Measurements from ENCODE around the gene POU4F1.

Gene POU4F1

GRCh38 chr13:78608688-78609463 is 5.5 kb upstream of the POU4F1 start:
- Histone ChIP-seq H3K27me3 (ENCODE audit: insufficient read depth, low read depth, severe bottlenecking) (no peaks in the 10 kb centered on the region), H3K4me3 (ENCODE audit: low read depth, low read length) (no peak overlapping the region), H3K27ac (no peak overlapping the region), H3K36me3 (no peaks in the 10 kb centered on the region), H3K9me3 (ENCODE audit: severe bottlenecking) (no peaks in the 10 kb centered on the region)
- no peak for DNase-seq
- TF ChIP-seq, protein P1, sequence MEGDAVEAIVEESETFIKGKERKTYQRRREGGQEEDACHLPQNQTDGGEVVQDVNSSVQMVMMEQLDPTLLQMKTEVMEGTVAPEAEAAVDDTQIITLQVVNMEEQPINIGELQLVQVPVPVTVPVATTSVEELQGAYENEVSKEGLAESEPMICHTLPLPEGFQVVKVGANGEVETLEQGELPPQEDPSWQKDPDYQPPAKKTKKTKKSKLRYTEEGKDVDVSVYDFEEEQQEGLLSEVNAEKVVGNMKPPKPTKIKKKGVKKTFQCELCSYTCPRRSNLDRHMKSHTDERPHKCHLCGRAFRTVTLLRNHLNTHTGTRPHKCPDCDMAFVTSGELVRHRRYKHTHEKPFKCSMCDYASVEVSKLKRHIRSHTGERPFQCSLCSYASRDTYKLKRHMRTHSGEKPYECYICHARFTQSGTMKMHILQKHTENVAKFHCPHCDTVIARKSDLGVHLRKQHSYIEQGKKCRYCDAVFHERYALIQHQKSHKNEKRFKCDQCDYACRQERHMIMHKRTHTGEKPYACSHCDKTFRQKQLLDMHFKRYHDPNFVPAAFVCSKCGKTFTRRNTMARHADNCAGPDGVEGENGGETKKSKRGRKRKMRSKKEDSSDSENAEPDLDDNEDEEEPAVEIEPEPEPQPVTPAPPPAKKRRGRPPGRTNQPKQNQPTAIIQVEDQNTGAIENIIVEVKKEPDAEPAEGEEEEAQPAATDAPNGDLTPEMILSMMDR (IDR thresholded peaks at IDR 0.05; ENCODE audit: low read depth, low read length), result no peak

DNA sequence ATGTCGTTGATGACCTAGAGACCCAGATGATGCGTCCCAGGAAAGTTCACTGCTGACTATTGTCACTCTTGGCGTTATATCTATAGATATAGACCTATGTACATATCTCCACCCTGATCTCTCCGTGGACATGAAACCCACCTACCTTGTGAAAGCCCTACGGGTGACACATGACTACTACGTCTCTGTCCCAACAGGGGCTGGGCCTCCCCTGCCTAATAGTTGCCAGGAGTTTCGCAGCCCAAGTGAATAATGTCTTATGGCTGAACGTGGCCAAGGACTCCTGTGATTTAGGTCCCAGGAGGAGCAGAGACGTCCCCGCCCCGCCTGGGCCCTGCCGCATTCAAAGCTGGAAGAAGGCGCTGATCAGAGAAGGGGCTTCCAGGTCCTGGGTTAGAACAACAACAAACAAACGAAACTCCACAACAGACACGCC is 4.9 kb upstream of the POU4F1 start:
- Histone ChIP-seq H3K36me3 (no peaks in the 10 kb centered on the region), H3K4me3 (ENCODE audit: low read depth, low read length) (no peak overlapping the region), H3K27ac (no peak overlapping the region), H3K9me3 (ENCODE audit: severe bottlenecking) (no peaks in the 10 kb centered on the region), H3K27me3 (ENCODE audit: insufficient read depth, low read depth, severe bottlenecking) (no peaks in the 10 kb centered on the region)
- no peak for DNase-seq
- TF ChIP-seq, protein P1 (IDR thresholded peaks at IDR 0.05; ENCODE audit: low read depth, low read length), result no peak

DNA sequence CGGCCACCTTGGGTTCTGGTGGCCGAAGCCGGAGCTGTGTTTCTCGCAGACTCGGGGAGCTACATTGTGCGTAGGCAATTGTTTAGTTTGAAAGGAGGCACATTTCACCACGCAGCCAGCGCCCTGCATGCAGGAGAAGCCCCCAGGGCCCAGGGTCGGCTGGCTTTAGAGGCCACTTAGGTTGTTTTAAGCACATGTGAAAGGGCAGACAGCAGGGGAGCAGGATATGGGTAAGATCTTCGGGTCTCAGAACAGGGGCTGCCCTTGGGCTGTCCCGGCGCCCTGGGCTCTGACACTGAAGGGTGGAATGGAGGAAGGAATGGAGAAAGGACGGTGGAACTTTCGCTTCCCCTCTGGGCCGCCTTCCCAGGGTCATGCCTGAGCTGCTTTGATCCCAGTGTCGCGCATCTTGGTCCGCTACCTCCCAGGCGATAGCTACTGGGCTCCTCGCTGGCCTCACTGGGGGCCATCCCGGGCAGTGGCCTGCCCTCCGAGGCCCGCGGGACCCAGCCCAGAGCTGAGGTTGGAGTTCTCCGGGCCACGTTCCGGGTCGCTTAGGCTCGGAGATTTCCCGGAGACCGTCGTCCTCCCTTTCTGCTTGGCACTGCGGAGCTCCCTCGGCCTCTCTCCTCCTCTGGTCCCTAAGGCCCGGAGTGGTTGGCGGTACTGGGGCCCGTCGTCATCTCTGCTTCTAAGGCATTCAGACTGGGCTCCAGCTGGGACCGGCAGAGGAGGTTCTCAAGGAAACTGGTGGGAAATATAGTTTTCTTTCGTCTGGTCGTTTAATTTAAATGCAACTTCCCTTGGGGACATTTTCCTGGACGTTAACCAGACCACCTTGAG is 4.3 kb upstream of the POU4F1 start:
- no peak for DNase-seq
- H3K27me3 ChIP-seq (ENCODE audit: insufficient read depth, low read depth, severe bottlenecking), result no peaks in the 10 kb centered on the region
- H3K4me3 ChIP-seq (ENCODE audit: low read depth, low read length), result no peak overlapping the region
- H3K27ac ChIP-seq, result no peak overlapping the region
- TF ChIP-seq, protein P1 (IDR thresholded peaks at IDR 0.05; ENCODE audit: low read depth, low read length), result no peak
- H3K9me3 ChIP-seq (ENCODE audit: severe bottlenecking), result no peaks in the 10 kb centered on the region
- no peaks in the 10 kb centered on the region for H3K36me3 ChIP-seq

DNA sequence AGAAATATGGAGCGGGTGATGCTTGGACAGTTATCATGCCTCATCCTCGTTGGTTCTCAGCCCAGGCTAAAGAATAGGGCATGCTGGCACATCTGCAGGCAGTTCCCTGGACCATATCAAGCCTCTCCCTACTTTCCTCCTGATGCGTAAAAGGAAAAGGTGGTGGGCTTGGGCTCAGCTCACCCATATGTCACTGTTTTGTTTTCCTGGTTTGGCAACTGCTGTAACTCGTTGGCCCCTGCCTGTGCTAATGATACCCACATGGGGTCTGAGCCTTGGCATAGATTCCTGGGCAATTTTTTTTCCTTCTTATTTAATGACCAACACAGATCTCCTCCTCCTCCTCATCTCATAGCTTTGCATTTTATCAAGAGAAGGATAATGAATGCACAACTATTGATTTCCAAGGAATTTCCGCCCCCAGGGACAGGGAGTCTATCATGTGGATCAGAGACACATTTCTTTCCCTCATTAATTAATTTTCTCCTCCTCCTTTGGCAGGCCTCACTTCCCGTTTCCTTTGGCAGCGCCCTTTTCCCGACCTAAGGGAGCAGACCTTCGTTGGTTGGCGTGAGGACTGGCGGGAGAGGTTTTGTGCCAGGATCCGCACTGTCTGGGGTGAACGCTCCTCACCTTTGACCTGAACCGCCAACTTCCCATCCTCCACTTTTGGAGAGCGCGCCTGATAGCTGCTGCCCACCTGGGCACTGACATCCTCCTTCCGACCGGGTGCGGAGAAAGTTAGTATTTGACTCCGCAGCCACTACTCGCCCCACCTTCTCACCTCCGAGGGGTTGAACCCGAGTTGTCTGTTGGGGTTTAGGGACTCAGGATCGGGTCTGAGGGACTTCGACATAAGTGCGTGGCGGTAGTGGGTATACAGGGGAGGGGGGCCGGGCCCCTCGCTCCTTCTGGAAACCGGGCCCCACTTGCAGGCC is 3.4 kb upstream of the POU4F1 start:
- Histone ChIP-seq H3K4me3 (ENCODE audit: low read depth, low read length) (no peak overlapping the region), H3K27ac (no peak overlapping the region), H3K27me3 (ENCODE audit: insufficient read depth, low read depth, severe bottlenecking) (no peaks in the 10 kb centered on the region), H3K9me3 (ENCODE audit: severe bottlenecking) (no peaks in the 10 kb centered on the region), H3K36me3 (no peaks in the 10 kb centered on the region)
- TF ChIP-seq, protein P1 (IDR thresholded peaks at IDR 0.05; ENCODE audit: low read depth, low read length), result no peak
- no peak for DNase-seq

DNA sequence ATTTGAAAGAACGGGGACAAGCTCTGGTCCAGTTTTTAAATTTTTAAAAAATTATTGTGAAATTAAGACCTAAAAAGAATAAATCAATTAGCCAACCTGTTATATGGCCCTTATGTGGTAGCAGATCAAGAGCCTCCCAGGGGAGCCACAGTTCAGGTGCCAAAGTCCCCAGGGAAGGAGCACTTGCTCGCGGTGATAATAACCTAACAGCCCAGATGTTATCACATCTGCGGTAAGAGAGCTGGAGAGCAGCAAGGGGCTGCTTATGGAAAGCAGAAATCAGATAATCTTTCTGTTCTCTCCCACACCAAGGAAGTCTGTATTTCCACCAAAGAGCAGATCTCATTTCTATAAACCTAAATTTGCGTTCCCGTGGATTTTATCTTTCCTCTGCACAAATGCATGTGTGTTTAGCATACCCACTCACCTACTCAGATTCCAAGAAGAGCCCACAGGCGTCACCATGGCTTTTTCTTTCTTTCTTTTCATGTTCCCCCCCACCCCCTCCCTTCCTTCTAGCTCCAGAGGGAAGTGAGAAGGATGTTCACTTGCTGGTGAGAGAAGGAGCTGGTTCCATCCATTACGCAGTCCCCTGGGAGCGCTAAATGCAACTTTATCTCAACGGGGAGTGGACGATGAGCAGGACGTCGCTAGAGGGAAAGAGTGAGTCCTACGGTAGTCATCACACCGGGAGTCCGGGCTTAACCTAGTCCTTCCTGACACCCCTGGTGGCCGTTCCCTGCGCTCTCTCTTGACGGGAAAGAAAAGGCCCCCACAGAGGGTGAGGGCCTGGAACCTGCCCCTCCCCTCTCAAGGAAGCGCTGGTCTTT is 1.6 kb upstream of the POU4F1 start:
- no peaks in the 10 kb centered on the region for H3K27me3 ChIP-seq (ENCODE audit: insufficient read depth, low read depth, severe bottlenecking)
- no peaks in the 10 kb centered on the region for H3K9me3 ChIP-seq (ENCODE audit: severe bottlenecking)
- H3K27ac ChIP-seq, result no peak overlapping the region
- H3K4me3 ChIP-seq (ENCODE audit: low read depth, low read length), result no peak overlapping the region
- no peak for DNase-seq
- H3K36me3 ChIP-seq, result no peaks in the 10 kb centered on the region
- TF ChIP-seq, protein P1 (IDR thresholded peaks at IDR 0.05; ENCODE audit: low read depth, low read length), result no peak

All from WERI-Rb-1 (cell line).